ENCODE measurements around the gene SOCS1. TPM values are rescaled to one million over a fixed set of nuclear protein-coding genes. Genes with fewer than 3 reads are reported as not detected.

Gene SOCS1
- total RNA-seq, 2 donors from 2014 or later, result 16.9 to 22.6 TPM

GRCh38 chr16:11208916-11209665 is 46.9 kb downstream of the SOCS1 start:
- H3K4me3 ChIP-seq, result no peak overlapping the region
- no peaks in the 10 kb centered on the region for H3K36me3 ChIP-seq
- no peaks in the 10 kb centered on the region for H3K9me3 ChIP-seq
- no peaks in the 10 kb centered on the region for H3K27me3 ChIP-seq (replicated peaks; ENCODE audit: insufficient read depth)
- DNase-seq (ENCODE audit: low spot score) (no peak), ATAC-seq (ENCODE audit: insufficient number of reproducible peaks, low FRiP score, low read depth) (no peak)
- no peaks in the 10 kb centered on the region for H3K4me1 ChIP-seq (ENCODE audit: control insufficient read depth in 1 of 2, low read depth in 2 of 2)
- no peak overlapping the region for H3K27ac ChIP-seq
- no peak for TF ChIP-seq CTCF (IDR thresholded peaks at IDR 0.05)

GRCh38 chr16:11207646-11208045 is 48.4 kb downstream of the SOCS1 start:
- Histone ChIP-seq H3K9me3 (no peaks in the 10 kb centered on the region), H3K4me1 (ENCODE audit: control insufficient read depth in 1 of 2, low read depth in 2 of 2) (no peaks in the 10 kb centered on the region), H3K27me3 (replicated peaks; ENCODE audit: insufficient read depth) (no peaks in the 10 kb centered on the region), H3K27ac (no peak overlapping the region), H3K4me3 (no peak overlapping the region), H3K36me3 (no peaks in the 10 kb centered on the region)
- ATAC-seq (ENCODE audit: insufficient number of reproducible peaks, low FRiP score, low read depth), result no peak
- TF ChIP-seq CTCF (IDR thresholded peaks at IDR 0.05), result no peak
- no peak for DNase-seq (ENCODE audit: low spot score)

- no peak for TF ChIP-seq CTCF (IDR thresholded peaks at IDR 0.05)
- H3K27ac ChIP-seq, result no peak overlapping the region
- H3K4me1 ChIP-seq (ENCODE audit: control insufficient read depth in 1 of 2, low read depth in 2 of 2), result no peaks in the 10 kb centered on the region
- H3K9me3 ChIP-seq, result no peaks in the 10 kb centered on the region
- ATAC-seq (ENCODE audit: insufficient number of reproducible peaks, low FRiP score, low read depth) (no peak), DNase-seq (ENCODE audit: low spot score) (no peak)
- H3K36me3 ChIP-seq, result no peaks in the 10 kb centered on the region
- H3K27me3 ChIP-seq (replicated peaks; ENCODE audit: insufficient read depth), result no peaks in the 10 kb centered on the region
- H3K4me3 ChIP-seq, result no peak overlapping the region
These were observed 50.0 kb downstream of the SOCS1 start for GRCh38 chr16:11205754-11206581.

GRCh38 chr16:11205065-11205699 is 50.8 kb downstream of the SOCS1 start:
- DNase-seq (ENCODE audit: low spot score) (no peak), ATAC-seq (ENCODE audit: insufficient number of reproducible peaks, low FRiP score, low read depth) (no peak)
- TF ChIP-seq CTCF (IDR thresholded peaks at IDR 0.05), result no peak

GRCh38 chr16:11204513-11205047 is 51.4 kb downstream of the SOCS1 start:
- Histone ChIP-seq H3K36me3 (no peaks in the 10 kb centered on the region), H3K4me3 (no peak overlapping the region), H3K9me3 (no peaks in the 10 kb centered on the region), H3K27me3 (replicated peaks; ENCODE audit: insufficient read depth) (no peaks in the 10 kb centered on the region), H3K27ac (no peak overlapping the region), H3K4me1 (ENCODE audit: control insufficient read depth in 1 of 2, low read depth in 2 of 2) (no peaks in the 10 kb centered on the region)
- TF ChIP-seq CTCF (IDR thresholded peaks at IDR 0.05), result no peak
- DNase-seq (ENCODE audit: low spot score), result no peak
- ATAC-seq (ENCODE audit: insufficient number of reproducible peaks, low FRiP score, low read depth), result no peak

More at GRCh38 chr16:11205065-11205699, 50.8 kb downstream of the SOCS1 start:
- Histone ChIP-seq H3K9me3 (no peaks in the 10 kb centered on the region), H3K4me1 (ENCODE audit: control insufficient read depth in 1 of 2, low read depth in 2 of 2) (no peaks in the 10 kb centered on the region), H3K27me3 (replicated peaks; ENCODE audit: insufficient read depth) (no peaks in the 10 kb centered on the region), H3K4me3 (no peak overlapping the region), H3K36me3 (no peaks in the 10 kb centered on the region), H3K27ac (no peak overlapping the region)
